CD4-positive, alpha-beta T cell treated with Interferon gamma for 1 hour (primary cell): ENCODE data around the gene RGS6.

Experiments used
- DNase-seq: peaks from one replicate; pipeline ENCODE4 v3.0.0-alpha.2; 2020

The RGS6 gene

DNA sequence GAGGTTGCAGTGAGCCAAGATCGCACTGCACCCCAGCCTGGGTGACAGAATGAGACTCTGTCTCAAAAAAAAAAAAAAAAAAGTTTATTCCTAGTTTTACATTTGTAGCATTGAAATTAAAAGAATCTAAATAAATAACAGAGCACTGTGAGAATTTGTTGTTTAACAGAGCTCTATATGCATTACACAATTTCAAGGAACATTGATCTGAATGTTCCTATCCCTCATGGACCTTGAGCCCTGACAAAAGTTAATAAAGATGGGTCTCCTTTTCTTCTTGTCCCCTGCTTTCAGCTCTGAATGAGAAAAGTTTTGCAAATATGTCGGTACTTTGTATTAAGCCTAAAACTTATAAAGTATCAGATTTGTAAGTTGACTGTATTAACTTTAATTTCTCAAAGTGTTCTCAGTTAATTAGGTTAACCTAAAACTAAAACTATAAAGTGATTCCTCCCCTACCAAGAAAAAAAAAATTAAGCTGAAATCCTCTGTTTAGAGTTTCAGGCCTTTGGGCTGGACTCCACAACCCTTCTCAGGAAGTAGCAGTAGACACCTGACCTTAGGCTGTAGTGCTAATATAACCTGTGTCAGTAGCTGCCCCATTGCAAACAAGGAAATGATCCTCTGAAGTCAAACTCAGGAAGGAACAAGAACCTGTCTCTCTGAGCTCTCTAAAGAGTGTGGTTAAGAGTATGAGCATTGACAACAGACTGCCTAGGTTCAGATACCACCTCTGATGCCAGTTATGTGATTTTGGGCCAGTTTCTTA lies 484.0 kb downstream of the RGS6 start:
- no peak for DNase-seq

DNA sequence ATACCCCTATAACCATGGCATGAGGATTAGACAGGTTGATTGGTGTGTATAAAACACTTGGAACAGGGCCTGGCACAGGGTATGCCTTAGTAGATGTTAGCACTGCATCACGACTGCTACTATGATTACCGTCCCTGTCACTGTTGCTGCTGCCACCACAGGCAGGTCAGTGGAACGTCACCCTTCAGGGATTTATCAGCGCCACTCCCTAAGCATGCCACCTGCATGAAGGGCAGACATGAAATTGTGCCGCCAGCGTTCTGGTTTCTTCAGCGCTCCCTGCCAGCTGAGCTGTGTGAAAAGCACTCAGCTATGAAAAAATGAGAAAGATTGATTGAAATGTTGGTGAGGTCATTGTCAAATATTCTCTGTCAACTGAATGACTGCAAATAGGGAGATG lies 484.7 kb downstream of the RGS6 start:
- DNase-seq: no peak

DNA sequence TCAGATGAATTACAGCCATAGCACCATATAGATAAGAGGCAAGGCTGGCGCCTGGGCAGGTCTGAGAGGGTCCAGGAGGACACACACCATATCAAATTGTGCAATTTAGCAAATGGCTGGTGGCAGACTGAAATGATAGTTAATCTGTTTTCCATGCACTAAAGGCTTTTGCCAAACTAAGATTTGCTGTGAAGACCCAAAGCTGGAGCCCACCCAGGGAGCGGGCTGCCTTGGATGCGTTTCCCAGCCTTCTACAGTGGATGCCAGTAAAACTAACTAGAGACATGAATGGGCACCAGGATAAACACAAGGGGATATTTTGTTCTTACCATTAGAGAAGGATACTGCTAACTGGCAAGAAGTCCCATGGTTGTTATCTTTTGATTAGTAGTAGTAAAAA lies 486.6 kb downstream of the RGS6 start:
- DNase-seq: no peak

DNA sequence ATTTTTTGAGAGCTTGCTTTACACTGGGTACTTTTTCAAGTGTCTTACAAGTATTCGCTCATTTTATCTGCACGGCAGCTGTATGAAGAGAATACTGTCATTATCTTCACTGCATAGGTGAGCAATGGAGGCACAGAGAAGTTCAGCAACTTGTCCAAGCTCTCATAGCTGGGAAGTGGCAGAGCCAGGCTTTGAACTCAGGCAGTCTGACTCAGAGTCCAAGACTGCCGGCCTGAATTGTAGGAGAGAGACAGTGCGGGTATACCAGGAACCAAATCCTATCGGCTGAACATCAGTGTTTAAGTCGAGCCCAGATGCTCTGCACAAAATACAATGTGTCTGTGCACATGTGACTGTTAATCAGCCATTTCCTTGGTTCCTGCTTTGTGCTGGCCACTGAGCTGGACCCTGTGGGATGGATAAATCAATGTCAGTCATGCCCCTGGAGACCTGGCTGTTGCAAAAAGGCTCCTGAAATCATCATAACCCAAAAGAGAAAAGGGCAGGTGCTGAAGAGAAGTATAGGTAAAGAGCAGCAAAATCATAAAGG lies 487.1 kb downstream of the RGS6 start:
- no peak for DNase-seq

DNA sequence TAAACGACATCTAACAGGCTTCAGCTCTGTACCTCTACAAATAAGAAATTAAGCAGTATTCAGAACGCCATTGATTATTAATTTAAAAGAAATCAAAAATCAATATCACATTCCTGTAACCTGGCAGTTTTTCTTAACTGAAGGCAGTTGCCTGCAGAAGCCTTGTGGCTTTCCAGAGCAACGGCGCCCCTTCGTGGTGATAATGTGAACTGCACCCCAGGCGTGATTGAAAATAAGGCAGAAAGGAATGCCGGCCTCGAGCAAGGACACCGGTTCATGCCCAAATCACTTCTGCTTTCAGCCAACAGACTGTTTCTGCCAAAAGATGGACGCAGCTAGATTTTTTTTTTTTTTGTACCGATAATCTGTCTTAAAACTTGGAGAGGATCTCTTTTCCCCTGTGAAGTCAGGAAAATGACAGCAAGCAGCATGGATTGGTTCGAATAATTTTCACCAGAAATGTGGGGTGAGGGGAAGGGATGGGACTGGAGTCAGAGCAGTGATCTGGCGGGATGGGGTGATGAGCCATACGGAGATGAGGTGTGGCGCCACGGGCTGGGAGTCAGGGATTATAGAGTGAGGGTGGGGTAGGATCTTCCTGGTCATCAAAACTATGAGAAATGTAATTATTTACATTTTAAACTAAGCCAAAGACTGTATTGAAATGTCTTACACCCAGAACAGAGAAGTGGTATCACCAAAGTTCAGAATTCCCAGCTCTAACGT lies 488.7 kb downstream of the RGS6 start:
- DNase-seq: peak; percentile 26

DNA sequence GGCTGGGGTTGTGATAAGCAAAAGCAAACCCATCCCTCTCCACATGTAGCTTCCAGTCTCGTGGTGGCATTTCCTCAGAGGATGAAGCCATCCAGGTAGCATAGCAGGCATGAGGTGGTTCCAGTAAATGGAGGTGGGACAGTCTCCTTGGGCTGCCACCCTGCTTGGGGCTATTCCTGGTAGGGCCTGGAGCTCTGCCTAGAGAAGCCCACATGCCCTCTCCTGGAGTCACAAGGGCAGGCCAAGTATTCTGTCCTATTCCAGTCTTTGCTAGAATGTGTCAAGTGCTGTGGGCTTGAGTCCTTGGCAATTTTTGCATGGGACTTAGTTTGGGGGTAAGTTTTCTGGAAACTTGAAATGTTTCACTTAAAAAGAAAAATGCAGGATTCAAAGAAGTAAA lies 491.7 kb downstream of the RGS6 start:
- no peak for DNase-seq

DNA sequence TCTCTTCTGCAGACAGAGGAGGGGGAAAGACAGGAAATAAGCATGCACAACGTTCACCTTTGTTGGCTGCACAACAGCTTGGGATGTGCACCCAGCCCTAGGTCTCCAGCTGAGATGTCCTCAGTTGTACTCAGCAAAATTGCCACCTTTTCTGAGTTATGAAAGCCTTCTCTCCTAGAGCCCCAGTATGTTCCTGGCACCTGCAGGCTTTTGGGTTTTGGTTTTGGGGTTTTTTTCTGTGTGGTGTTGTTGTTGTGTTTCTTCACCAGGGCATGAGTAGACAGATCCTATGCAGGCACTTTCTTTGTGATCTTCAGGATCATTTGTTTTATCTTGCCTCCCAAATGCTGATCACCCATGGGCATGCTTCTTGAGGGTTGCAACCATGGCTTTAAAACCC lies 498.2 kb downstream of the RGS6 start:
- DNase-seq: no peak

DNA sequence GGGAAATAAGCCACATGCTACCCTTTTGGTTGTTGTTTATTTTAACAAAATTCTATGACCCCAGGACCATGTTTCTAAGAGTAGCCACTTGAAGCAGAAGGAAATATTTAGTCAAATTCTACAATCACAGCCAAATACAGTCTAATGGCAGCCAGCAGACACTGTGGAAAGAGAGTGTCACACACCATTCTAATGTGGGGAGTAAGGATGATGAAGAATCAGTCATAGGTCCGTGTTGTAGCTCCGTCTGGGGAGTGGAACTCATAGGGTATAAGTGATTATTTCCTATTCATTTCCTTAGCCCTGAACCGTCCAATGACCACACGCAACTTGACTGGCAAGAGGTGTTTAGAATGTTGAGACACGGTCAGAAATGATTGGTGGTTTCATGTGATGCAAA lies 500.5 kb downstream of the RGS6 start:
- no peak for DNase-seq

DNA sequence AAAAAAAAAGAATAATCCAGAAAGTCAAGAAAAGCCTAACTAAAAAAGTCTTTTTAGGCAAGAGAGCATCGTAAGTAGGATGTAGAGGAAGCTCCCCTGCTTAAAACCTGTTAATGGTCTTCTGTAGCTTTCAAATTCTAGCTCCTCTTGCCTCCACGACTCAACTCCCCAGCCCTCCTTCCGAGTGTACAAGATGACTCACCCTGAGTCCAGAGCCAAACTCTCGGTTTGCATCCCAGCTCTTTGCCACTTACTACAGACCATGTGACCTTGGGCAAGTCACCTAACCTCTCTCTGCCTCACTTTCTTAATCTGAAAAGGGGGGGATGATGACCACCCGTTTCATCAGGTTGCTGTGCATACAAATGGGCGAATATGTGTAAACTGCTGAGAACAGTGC lies 501.3 kb downstream of the RGS6 start:
- DNase-seq: no peak

DNA sequence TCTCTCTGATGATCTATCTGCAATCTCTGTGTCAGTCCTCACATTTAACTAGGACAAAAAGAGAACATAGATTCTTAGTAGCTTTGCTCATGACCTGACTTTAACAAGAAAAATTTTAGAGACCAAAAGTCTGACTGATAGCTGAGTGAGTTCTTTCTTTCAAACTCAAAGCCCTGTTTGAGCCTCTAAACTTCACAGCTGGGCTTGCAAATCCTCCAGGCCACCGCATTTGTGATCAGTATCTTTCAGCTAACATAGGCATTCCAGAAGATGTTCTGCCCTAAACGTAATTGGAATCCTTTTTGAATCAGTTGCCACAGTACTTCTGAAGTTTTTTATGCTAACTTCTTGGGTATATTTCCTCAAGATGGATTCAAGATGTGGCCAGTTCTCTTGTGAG lies 502.6 kb downstream of the RGS6 start:
- DNase-seq: no peak

DNA sequence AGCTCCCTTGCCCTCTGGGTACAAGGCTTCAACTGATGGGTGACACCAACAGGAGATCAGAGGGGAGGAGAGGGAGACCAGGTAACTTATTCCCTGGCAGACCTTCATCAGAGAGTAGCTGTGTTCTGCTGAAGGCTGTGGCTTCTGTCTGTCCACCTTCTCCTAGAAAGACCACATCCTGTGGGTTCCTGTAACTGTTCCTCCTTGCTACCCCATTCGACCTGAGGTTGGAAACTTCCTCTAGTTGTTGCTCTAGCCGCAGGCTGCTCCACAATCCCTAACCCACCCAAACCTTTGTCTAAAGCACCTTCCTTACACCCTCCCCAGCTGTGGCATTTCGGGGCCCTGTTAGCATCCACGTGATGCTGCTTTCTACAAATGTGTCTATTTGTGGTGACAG lies 507.5 kb downstream of the RGS6 start:
- DNase-seq: no peak

DNA sequence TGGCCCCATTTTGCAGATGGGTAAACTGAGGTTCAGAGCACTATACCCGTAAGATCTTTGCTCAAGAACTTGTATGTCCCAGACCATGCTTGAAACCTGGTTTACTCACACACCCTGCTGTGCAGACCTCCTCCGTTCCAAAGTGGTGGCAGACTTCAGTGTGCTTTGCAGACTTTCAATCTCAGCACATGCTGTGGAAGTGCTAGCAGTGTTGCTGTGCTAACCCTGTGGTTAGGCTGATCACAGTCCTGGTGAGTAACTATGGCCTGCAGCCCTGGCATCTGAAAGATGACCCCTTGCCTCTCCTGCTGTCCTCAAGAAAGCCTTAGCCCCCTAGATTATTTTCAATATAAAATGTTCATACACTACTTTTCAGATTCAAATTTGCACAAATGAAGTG lies 511.0 kb downstream of the RGS6 start:
- no peak for DNase-seq

DNA sequence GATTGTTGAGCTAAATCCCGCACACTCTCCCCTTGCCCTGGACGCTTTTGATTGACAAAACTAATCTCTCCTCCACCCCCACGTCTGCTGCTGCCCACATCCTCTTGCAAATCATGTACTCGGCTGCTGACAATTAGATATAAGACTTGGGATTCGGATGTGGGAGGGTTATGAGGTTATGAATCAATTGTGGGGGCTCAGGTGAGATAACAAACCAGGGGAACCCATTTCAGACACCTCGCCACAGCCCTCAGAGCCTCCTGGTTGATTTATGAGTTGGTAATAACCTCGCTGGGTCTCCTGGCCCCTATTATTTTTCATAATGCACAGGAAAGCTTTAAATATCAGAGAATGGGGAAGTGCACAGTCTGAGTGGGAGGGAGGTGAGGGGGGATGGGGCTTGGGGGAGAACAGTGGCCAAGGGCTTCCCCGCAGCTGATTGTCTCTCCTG lies 511.8 kb downstream of the RGS6 start:
- no peak for DNase-seq

DNA sequence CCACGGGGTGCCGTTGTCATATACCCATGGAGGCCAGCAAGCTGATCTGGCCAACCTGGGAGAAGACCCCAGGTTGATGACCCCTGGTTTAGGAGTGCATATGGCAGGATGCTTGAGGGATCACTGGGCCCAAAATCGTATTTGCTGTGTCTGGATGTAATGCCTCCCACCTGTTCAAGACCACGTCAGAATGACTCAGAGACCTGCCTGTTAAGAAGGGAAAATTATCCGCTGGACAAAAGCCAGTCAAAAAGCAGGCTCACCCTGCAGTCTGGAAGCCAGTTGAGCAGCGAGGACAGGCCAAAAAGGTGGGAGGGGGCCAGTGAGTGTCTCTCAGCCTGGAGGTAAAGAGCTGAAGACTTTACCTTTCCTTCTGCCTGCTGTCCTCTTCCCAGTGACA lies 512.5 kb downstream of the RGS6 start:
- DNase-seq: no peak

DNA sequence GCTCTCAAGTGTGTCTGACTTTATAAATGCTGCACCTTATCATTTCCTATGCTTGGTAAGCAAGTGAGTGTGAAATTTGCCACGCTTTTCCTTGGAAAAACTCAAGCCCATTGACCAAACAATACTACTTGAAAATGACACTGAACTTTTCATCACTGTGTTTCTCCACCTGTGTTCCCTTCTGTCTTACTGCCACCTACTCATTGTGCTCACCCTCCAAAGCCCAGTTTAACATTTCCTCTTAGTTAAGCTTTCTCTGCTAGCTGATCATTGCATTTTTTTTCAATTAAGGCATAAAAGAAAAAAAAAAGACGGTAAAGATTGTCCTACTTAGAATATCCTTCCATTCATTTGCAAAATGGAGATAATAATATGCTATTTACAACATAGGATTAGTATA lies 516.0 kb downstream of the RGS6 start:
- no peak for DNase-seq

DNA sequence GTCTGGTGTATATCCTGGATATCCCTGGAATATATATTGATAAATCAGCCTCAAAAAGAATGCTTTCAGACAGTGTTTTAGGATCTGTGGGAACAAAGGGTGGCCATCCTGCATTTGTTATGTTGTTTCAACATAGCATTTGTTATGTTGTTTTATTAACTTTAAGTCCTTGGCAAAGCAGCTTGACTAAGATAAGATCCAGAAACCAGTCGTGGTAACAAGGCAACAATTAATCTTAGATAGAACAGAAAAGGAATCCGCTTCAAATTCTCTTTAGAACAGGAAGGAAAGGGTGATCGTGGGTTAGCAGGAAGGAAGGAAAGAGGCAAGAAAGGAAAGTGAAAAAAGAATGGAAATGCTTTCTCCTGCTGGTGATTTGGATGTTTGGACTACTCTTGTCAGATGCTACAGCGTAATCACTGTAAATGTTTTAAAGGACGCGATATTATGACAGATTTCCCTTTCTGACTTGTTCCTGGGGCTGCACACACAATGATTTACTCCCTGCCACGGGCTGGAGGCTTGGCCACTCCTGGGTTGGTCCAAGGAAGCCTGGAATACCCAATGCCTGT lies 518.3 kb downstream of the RGS6 start:
- DNase-seq: no peak

DNA sequence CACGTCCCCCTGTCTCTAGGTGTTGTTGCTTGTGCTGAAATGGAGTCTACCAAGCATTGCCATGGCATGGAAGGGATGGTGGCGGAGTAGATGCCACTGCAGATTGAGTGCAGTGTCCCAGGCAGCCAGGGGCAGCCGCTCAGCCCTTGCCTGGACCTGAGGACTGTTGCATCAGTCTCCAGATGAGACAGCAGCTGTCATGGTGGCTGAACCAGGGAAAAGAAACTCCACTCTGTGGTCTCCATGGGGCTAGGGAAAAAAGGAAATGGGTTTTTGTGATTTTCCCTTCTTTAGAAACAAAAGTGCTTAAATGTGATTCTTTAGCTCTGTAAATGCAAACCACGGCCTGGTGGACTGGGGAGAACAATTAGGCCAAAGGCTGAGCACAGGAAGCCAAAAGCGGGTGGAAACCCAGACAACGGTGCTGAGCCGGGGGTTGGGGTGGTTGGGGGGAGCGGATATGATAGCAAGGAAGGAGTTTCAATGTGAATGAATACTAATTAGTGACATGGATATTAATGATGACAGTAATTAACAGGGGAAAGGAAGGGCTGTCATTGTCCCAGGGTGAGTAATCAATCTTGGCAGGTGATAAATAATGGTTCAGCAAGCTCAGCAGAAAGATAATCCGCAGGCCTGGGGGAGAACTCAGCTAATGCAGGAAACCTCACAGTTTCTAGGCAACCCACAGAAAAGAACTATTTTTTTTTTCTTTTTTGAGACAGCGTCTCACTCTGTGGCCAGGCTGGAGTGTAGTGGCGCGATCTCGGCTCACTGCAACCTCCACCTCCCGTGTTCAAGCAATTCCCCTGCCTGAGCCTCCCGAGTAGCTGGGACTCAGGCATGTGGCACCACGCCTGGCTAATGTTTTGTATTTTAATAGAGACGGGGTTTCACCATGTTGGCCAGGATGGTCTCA lies 519.1 kb downstream of the RGS6 start:
- DNase-seq: peak; percentile 28

DNA sequence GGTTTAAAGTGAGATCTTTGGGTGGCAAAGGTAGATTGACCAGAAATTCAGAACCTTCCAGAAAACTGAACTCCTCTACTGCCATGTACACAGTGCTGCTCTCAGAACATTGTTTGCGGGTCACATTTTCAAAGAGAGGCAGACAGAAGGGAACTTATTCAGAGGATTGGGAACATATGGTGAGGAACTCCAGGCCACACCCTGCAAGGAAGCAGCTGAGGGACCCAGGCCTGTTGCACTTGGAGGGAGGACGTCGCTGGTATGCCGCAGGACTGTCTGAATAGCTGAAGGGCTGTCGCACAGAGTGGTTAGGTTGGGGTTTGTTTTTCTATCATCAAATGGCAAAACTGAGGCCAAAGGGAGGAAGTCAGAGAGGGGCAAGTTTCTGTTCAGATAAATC lies 520.5 kb downstream of the RGS6 start:
- no peak for DNase-seq

DNA sequence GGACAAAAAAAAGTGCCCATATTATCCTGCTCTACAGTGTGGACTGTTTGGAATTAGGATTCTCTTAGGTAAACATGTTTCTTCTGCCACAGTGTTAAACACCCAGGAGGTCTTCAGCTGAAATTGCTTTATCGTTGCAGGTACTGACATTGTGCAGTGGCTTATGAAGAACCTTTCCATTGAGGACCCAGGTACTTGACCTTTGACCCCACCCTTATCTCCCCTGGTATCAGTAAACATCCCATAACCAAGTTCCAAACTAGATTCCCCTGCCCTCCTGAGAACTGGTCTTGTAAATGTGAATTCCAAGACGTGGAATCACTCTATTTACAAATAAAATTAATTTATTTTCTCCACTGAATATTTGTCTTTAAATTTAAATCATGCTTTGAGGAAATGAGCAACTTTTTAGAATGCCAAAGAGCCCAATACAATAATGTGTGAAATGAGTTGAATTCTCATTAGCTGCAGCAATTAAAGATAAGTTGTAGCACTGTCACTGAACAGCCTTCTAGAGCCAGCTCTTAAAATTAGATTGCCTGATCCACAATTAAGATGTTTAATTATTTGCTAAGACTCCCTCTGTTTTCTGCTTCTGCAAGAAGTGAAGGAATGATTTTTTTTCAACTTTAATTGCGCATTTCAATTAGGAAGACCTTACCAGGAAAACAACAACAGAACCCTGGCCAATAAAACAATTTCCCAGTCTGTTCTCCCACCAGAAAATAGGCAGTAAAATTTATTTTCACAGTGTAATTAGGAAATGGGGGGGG lies 522.3 kb downstream of the RGS6 start:
- no peak for DNase-seq

DNA sequence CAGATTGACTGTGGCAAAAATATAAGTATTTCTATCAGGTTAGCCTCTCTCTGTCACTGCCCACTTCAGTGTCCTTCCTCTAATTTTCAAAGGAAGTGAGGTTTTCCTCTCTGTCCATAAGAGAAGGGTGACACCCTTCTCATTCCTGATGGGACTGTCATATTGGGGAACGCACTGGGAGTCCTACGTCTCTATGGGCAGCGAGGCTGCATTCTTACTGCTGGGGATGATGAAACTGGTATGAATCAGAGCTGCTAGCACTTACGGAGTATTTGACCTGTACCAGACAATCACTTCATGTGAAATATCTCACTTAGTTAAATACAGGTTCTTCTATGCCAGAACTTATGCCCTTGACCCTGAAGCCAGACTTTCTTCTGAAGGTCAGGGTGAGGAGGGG lies 525.4 kb downstream of the RGS6 start:
- DNase-seq: no peak

DNA sequence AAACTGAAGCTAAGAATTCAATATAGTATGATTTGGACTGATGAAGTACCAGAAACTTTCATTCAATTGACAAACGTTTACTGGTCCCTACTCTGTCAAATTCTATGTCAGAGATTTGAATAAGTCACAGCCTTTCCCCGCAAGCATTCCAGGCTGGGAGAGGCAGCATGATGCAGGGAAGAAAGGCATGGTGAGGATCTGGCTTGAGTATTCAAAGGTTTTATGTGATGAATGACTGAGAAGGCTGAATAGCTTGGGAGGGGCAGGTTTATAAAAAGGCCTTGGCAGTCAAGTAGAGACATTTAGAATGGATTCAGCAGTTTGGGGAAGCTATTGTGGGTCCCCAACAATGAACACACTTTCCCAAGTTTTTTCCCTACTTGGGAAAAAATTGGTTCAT lies 529.8 kb downstream of the RGS6 start:
- no peak for DNase-seq

DNA sequence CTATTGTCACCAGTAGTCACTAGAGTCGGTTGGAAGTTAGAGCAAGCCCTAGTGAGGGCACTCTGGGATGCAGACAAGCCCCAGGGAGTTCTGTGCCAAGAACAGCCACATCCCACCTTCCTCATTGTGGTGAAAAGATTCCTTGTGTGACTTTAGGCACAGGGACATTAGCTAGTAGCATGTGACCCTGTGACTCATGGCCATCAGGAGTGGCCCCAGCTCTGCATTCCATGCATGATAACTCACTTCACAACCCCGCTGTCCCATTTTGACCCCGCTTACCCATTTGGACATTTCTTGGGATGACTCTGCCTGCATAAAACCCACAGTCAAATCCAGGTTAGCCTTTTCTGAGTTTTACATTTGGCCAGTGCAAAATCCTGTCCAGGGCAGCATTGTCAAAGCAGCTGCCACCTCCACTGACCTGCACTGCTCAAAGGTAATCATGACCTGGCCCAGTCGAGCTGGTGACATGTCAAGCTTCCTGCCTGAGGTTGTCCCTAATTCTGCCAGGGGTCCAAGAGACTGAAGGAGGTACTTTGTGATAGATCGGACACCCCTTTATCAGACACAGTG lies 531.1 kb downstream of the RGS6 start:
- no peak for DNase-seq
